DMS114 treated with DMSO at 0.1 percent for 48 hours (cell line): ENCODE results near the gene MPHOSPH6.
"Not testable (repeated sequence)": the region's sequence is repeated elsewhere in the genome, so short reads cannot be mapped to it uniquely, and the experiment has no call there.

Source experiments
- DNase-seq: peaks from one replicate; lab custom pipeline; 2025; ENCODE audit not compliant: unreplicated experiment; lab: John Stamatoyannopoulos, UW

MPHOSPH6 gene

DNA sequence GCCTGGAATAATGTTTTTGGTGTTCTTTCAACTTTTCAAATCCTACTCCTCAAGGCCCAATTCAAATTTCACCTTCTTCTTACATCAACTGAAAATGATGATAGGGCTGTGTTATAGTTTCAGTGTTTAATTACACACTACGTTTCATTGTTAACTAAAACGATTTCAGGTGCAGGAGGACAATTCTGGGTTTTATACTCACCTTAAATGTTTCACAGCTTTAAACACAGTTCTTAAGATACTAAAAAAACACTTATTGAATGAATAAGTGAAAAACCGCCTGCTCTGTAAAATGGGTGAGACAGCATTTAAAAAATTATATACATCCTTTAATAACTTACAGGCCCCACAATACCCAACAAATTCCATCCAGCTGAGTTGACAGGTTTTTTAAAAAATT lies 6.2 kb upstream of the MPHOSPH6 start:
- no peak for DNase-seq

DNA sequence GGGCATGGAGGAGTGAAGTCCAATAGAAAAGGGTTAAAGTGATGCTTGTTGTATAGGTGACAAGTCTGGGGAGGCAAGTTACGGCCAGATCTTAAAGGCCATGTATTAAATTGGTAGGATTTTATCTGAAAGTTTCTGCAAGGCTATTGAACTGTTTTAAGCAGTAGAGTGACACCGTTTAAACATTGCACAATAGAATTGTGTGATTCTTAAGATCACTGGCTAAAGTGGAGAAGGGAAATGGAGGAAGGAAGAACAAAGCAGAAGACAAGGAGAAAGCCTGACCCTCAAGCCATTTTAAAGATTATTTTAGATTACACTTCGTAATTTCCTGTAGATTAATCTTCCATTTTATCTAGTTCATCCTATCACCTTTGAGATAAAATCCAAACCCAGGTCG lies 5.6 kb upstream of the MPHOSPH6 start:
- DNase-seq, result no peak

DNA sequence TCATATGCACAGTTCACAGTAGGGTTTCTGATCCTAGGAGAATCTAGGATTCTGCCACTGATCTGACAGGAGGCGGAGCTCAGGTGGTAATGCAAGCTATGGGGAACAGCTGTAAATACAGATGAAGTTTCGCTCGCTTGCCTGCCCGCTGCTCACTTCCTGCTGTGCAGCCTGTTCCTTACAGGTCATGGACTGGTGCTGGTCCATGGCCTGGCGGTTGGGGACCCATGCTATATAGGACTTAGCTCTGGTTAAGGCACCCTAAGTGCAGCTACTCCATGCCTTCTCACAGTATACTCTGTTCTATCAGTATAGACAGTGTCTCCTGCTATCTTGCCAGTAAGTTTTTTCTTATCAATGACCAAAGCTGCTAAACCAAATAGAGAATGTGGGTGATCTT lies 2.4 kb downstream of the MPHOSPH6 start:
- no peak for DNase-seq

DNA sequence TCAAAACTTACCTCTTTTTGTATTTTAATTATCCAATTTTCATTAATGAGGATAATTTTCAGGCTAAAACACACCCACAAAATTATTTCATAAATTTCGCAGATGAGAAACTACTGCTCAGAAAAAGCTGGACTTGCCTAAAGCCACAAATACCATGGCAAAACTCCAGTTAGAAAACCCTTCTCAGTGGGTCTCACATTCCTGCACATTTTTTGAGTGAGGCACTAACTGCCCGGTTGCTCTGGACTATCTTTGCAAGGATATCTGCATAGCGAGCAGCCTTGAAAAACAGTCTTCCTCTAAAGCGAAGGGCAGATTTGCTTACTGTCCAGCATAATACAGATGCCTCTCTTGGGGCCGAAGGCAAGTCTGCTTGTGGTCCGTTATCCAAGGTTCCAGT lies 9.8 kb downstream of the MPHOSPH6 start:
- no peak for DNase-seq

DNA sequence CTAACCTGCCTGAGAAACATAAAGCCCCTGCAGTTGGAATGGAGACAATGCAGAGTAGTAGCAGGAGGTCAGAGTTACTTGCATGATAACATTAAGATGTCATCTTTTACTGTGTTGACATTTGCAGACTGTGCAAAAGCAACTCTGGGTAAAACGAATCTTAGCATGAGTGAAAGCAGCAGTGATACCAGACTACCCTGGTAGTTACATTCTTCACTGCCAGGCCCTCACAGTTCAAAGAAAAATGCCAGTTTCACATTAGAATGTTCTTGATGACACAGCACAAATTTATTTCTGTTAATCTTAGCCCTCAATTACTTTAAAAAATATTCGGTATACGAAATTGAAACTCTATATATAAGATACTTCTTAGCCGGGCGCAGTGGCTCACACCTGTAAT lies 12.2 kb downstream of the MPHOSPH6 start:
- no peak for DNase-seq

DNA sequence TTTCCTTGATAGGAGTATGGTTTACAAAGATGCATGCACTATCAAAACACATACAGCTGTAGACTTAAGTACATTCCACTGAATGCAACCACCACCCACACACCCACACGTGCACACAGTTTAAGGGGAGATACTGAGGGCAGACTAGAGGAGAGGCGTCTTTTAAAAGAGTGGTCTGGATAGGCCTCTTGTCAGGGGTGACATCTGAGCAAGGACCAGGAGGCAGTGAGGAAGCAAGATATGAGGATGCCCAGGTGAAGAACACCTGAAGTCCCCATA lies 12.6 kb downstream of the MPHOSPH6 start:
- DNase-seq, result no peak

DNA sequence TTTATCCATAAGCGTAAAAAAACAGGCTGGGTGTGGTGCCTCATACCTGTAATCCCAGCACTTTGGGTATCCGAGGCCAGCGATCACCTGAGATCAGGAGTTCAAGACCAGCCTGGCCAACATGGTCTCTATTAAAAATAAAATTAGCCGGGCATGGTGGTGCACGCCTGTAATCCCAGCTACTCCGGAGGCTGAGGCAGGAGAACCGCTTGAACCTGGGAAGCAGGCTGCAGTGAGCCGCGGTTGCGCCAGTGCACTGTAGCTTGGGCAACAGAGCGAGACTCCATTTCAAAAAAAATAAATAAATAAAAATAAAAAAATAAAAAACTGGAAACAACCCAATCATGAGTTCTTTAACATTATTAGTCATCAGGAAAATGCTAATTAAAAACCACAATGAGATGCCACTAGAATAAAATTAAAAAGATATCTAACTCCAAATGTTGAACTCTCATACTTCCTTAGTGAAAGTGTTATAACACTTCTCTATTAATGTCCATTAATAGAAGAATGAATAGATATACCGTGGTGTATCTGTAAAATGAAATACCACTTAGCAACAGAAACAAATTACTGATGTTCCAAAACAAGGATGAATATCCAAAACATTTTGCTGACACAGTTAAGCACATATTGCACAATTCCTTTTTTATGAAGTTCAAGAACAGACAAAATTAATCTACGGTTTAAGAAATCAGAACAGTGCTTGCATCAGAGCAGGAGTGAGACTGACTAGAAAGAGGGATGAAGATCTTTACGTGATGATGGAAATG lies 13.1 kb downstream of the MPHOSPH6 start:
- no peak for DNase-seq

DNA sequence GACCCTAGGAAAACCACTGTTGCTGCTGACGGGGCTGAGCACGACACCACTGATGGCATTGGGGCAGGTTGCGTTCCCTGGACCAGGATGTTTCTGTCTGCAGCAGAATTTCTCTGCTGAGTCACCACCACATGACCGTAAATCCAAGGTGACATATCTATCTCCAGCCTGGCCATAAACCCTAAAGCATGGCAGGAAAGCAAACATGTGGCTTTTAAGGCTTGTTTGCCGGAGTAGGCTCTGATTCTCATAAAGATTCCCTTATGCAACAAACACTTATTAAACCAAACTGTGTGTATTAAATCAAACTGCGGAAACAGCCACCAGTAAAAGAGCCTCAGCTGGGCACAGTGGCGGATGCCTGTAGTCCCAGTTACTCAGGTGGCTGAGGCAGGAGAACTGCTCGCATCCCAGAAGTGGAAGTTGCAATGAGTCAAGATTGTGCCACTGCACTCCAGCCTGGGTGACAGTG lies 17.3 kb downstream of the MPHOSPH6 start:
- no peak for DNase-seq

DNA sequence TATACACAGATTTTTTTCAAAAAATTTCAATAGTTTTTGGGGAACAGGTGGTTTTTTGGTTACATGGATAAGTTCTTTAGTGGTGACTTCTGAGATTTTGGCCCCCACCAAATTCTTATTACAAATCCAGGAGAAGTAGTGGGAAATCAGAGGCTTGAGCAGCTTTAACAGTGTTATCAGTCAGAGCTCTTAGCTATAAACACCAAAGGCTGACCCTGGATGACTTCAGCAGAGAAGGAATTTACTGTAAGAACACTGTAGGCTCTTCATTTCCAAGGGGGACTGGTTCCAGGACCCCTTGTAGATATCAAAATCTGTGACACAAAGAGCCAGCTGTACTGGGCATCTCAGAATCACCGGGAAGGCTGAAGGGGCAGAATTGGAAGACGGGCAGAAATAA lies 17.8 kb downstream of the MPHOSPH6 start:
- DNase-seq, result no peak

DNA sequence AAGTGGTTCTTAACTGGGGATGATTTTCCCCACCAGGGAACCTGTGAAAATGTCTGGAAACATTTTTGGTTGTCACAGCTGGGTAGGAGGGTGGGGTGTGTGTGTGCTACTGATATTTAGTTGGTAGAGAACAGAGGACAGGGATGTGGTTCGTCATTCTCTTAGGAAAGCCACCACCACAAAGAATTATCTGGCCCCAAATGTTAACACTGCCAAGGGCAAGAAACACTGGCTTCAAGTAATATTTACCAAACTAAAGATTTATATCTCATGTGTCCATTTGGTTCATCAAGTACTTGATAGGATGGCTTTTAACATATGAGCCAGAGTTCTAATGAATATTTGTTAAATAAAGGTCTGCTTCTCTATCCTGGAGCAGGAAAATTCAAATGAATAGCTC lies 19.5 kb downstream of the MPHOSPH6 start:
- DNase-seq, result no peak

DNA sequence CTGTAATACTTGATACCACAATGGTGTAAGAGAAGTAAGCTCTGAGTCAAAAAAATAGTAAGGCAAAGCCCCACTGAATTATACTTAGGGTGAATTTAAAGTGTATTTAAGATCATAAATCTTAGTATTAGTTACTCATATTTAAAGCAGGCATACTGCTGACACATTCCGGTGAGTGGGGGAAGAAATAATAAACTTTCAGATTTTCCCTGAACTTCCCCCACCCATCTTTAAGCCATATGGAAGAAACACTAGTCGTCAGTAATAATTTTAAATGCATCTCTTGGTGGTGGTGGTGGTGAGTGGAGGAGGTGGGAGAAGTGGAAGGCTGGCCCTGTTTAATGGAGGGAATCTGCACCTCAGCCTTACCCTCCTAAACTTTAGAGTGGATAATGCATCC lies 20.5 kb downstream of the MPHOSPH6 start:
- DNase-seq, result no peak

DNA sequence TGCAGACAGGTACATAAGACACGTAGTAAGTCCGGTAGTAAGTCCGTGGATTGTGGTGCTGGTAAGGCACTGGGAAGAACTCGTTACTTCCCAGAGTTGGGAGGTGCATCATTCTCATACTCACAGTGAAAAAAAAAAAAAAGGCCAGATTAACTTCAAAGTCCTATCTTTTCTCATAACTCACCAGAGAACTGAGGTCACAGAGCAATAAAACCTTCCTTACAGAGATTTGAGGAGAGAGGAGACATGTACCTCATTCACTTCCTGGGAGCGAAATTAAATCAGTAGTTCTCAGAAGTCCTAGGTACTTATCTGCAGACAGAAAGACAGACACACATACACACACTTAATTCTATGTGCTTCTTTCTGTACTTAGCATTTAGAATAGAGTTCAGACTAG lies 22.5 kb downstream of the MPHOSPH6 start:
- no peak for DNase-seq

DNA sequence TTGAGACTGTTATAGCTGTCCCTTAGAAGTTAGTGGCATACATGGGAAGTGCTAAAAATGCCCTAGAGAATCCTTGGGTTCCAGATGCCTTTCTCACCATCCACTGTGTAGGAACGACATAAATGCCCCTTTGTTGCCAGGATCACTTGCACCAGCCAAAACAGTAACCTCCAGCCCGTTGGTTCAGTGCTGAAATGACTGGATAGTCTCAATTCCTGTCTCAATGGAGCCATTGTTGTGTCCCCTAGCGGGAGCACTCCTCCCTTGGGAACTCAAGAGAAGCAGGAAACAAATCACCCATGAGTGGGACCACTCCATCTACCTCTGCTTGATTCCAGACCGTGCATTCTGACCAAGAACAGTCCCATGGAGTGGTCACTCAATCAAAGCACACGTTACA lies 23.1 kb downstream of the MPHOSPH6 start:
- no peak for DNase-seq

DNA sequence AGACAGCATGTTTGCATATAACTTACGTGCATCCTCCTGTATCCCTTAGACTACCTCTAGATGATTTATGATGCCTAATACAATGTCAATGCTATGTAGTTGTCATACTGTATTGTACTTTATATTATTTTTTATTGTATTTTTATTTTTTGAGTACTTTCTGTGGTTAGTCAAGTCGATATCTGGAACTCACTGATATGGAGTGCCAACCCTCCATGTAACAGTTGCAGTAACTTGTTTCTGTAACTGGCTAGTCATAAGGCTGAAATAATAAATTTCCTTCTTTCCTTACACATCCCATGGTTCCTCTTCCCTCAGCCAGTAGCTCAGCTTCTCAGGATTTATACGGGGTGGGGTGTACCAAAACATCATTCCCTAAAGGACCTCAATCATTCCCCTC lies 23.5 kb downstream of the MPHOSPH6 start:
- DNase-seq, result no peak

DNA sequence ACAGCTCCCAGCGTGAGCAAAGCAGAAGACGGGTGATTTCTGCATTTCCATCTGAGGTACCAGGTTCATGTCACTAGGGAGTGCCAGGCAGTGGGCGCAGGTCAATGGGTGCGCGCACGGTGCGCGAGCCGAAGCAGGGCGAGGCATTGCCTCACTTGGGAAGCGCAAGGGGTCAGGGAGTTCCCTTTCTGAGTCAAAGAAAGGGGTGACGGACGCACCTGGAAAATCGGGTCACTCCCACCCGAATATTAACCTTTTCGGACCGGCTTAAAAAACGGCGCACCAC lies 30.8 kb downstream of the MPHOSPH6 start:
- DNase-seq, result not testable (repeated sequence)

DNA sequence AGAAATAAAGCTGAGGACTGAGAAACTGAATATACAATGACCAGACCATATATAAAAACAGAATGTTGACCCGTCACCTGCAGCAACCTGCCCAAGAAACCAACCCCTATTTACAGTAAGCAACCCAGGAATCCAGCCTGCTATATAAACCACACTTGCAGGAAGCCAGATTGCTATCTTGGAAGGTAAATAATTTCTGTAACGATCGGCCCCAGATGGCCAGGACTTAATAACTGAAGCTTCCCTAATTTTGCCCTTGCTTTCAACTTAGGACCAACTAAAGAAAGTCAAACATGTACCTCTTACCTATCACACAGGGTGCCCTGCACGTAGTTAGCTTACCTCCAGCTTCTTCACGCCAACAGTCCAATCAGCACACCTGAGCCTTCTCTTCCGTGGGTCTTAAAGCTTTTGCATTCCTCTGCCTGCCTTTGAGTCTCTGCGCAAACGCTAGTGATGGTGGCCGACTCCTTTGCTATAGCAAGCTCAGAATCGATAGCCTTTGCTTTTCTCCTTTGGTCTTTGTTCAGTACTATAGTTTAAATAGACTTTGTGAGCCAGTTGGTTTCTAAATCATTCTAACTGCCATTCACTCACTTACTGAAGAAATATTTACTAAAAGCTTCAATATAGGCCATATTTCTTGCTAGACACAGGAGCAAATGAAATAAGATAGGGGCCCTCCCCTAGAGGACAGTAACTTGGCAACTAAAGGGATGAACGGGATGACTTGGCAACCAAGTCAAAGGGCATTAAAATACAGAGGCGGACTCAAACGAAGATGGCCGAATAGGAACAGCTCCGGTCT lies 31.3 kb downstream of the MPHOSPH6 start:
- DNase-seq, result no peak

DNA sequence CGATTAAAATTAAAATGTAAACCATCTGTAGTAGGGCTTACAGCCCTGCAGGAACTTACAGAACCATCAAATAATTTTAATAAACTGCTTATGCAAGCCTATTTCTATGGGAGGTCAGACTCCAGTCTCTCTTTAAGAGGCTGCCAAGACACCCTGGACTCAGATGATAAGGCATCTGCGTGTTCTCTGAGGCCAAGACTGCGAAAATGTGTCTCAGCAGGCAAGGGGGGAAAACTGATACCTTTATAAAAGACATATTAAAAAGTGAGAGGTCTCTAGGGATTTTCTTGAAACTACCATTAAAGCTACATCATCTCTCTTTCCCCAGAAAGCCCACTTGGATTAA lies 32.2 kb downstream of the MPHOSPH6 start:
- no peak for DNase-seq

DNA sequence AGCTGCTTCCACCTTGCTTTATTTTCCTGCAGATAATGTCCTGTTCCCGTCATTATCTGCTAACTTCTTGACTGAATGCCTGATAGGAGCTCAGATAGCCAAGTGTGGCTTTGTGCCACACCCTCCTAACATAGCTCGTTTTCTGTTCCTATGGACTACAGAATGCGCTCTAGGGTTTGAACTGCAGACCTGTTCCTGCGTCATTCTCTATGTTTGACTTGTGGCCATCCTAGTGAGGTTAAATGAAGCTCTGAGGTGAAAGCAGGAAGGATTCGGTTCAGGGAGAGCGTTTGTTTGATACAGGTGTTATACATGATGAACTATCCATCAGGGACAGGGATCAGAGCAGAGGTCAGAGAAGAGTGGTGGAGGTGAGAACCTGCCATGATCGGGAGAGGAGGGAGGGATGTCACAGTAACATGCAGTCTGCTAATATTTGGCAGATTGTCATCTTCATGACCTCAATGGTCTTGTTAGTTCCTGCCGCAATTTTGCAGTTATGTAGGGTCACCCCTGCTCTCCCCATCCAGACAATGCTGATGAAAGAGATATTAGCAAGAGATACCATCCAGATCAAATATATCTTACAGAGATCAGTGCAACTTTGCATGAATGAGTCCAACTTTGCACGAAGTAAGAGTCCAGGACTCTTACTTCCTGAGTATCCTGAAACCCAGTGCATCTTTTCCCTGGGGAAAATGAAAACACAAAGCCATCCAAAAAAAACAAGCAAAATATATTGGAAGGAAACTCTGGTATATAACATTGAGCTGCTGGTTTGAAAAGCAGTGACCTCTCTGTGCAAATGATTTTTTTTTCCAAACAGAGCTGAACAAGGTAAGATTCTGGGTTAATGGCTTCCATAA lies 32.8 kb downstream of the MPHOSPH6 start:
- DNase-seq, result no peak

DNA sequence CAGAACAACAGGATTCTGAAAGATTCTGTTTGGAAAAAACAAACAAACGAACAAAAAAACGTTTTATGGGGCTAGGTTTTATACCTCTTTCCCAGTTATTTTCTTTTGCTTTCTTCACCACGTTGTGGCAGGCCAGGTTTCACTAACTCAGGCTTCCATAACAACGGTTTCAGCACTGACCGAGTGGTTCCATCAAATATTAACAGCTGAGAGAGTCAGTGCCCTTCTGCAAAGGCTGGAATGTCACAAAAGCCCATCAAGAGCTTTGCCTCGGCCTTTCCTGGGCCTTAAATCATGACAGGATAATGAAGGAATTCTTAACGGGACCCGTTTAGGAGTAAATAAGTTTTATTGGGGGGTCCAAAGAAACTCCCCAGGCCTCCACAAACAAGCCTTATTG lies 34.2 kb downstream of the MPHOSPH6 start:
- DNase-seq, result no peak

DNA sequence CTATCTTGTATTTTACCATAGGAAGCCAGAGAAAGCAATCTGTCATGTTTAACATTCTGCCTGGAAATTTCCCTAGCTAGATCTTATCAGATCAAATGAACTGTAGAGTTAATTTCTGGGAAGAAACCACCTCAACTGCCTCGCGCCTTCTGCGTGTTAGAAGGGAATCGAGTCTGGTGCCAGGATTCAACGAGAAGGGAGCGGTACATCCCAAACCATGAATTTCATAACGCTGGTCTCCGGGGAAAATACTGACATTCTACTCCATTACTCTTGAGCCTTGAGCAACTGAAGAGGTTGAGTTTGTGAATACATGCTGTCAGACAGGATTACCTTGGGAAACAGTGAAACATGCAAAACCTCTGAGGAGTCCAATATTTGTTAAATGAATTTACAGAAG lies 35.2 kb downstream of the MPHOSPH6 start:
- DNase-seq, result no peak

DNA sequence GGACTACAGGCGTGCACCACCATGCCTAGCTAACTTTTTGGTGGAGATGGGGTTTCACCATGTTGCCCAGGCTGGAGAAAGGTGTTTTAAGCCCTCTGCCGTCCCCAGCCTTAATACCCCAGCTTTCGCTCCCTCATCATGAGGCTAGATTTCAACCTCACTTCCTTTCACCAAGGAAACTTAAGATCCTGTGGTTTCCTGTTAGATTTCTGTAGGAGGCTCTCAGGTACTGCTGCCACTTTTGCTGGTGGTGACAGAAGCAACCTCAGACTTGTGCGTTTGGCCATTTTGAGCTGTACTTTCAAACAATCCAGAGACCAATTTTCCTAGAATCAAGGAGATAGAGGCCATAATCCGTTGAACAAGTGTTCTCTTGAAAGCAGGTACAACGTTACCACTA lies 36.2 kb downstream of the MPHOSPH6 start:
- DNase-seq, result no peak

DNA sequence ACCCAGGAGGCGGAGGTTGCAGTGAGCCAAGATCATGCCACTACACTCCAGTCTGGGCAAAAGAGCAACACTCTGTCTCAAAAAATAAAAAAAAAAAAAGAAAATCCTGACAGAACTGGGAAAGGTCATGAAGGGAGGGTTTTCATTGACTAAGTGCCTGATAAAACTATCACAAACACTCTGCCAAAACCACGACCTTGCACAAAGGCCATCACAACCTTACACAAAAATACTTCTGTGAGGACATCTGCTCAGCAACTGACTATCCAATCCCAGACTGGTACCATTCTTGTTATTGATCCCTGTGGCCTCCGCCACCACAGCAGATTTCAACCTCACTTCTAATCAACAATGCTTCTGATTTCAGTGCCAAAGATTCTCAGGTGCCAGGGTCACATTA lies 40.1 kb downstream of the MPHOSPH6 start:
- DNase-seq, result no peak
